Lower leg skin (tissue), 3 donors: Measurements from ENCODE around the gene KRTAP5-6.

Experiments
- CTCF ChIP-seq, 3 donors: fragments of 450-650 bp; IDR thresholded peaks; one replicate each; pipeline ENCODE4 v1.5.1; 2016; ENCODE audit warnings: antibody characterized with exemption in 3 of 3, mild to moderate bottlenecking in 3 of 3, moderate library complexity in 2 of 3
- POLR2A ChIP-seq, 2 donors: fragments of 450-650 bp; IDR thresholded peaks; one replicate each; pipeline ENCODE4 v1.6.1; 2016 to 2017; ENCODE audit warnings: antibody characterized with exemption in 2 of 2, mild to moderate bottlenecking in 1 of 2, moderate library complexity in 1 of 2

- TF ChIP-seq POLR2A (IDR thresholded peaks at IDR 0.05) (no peak), CTCF (IDR thresholded peaks at IDR 0.05) (no peak)
These were observed 41.4 kb downstream of the KRTAP5-6 start for GRCh38 chr11:1738380-1738779.
